Activated CD4-positive, alpha-beta T cell treated with anti-CD3 and anti-CD28 coated beads, Interleukin-2, amount 50 U/mL, for 16 hours (primary cell): ENCODE measurements around the gene GPC1.
A peak's percentile ranks its signal among the peaks of the same experiment; 100 is the strongest.
"Not testable (repeated sequence)": the region's sequence is repeated elsewhere in the genome, so short reads cannot be mapped to it uniquely, and the experiment has no call there.

Source experiments
- DNase-seq: peaks from one replicate; pipeline ENCODE4 v3.0.0-alpha.2; 2020

Gene GPC1

GRCh38 chr2:240435457-240435947 is at the start of gene GPC1:
Gene GPC1 (plus strand): TSS chr2:240435663. CDS start chr2:240435919, 256 bp downstream.
- DNase-seq = peak; percentile 53

- DNase-seq = no peak
Measured at GRCh38 chr2:240386326-240386725, 49.1 kb upstream of the GPC1 start.

- not testable (repeated sequence) for DNase-seq
Measured at GRCh38 chr2:240386743-240387142, 48.7 kb upstream of the GPC1 start.

- no peak for DNase-seq
Measured at GRCh38 chr2:240387325-240387668, 48.2 kb upstream of the GPC1 start.

- no peak for DNase-seq
Measured at GRCh38 chr2:240387669-240388358, 47.6 kb upstream of the GPC1 start.

- DNase-seq = no peak
Measured at GRCh38 chr2:240388471-240389301, 46.8 kb upstream of the GPC1 start.

GRCh38 chr2:240389302-240389805 is 46.1 kb upstream of the GPC1 start:
- no peak for DNase-seq

- no peak for DNase-seq
Measured at GRCh38 chr2:240390091-240391073, 45.1 kb upstream of the GPC1 start.

- no peak for DNase-seq
Measured at GRCh38 chr2:240391111-240392051, 44.1 kb upstream of the GPC1 start.

- no peak for DNase-seq
Measured at GRCh38 chr2:240392084-240392947, 43.1 kb upstream of the GPC1 start.

GRCh38 chr2:240392948-240393830 is 42.3 kb upstream of the GPC1 start:
- DNase-seq = no peak

GRCh38 chr2:240393831-240394410 is 41.5 kb upstream of the GPC1 start:
- no peak for DNase-seq

GRCh38 chr2:240394549-240394948 is 40.9 kb upstream of the GPC1 start:
- DNase-seq = no peak

- no peak for DNase-seq
Measured at GRCh38 chr2:240395448-240395847, 40.0 kb upstream of the GPC1 start.

- DNase-seq = no peak
Measured at GRCh38 chr2:240395896-240396622, 39.4 kb upstream of the GPC1 start.

- no peak for DNase-seq
Measured at GRCh38 chr2:240396623-240397541, 38.6 kb upstream of the GPC1 start.

GRCh38 chr2:240397542-240397916 is 37.9 kb upstream of the GPC1 start:
- DNase-seq = no peak
